WTC11 (cell line): Measurements from ENCODE around the gene SRPRB. TPM values are rescaled to one million over a fixed set of nuclear protein-coding genes. Genes with fewer than 3 reads are reported as not detected.

ENCODE experiments used
- ATAC-seq: fragments of 200-7000 bp; cut with Tn5 transposase; 2 replicates; pipeline ENCODE4 v1.10.0; 2021; ENCODE audit warnings: mild to moderate bottlenecking, moderate library complexity
- CTCF ChIA-PET: fragments of 300-600 bp; sonication (Branson Sonifier 250); formaldehyde crosslinking; loops from one replicate; lab custom pipeline; 2021; ENCODE audit warnings: antibody characterized with exemption; lab: Charles Lee
- POLR2A ChIA-PET: fragments of 350-600 bp; sonication (Branson Sonifier 250); formaldehyde crosslinking; loops from one replicate; lab custom pipeline; 2021; ENCODE audit warnings: antibody characterized with exemption; lab: Charles Lee
- DNase-seq: peaks from one replicate; pipeline ENCODE4 v3.0.0; 2021; ENCODE audit warnings: low spot score
- H3K27ac Mint-ChIP-seq: 2 replicates; pipeline ENCODE4 v1.8.0; 2021; ENCODE audit warnings: mixed read lengths
- H3K27me3 Mint-ChIP-seq: 2 replicates; pipeline ENCODE4 v1.8.0; 2021; ENCODE audit warnings: low read depth, mild to moderate bottlenecking, moderate library complexity, mixed read lengths
- H3K36me3 Mint-ChIP-seq: 2 replicates; pipeline ENCODE4 v1.8.0; 2021; ENCODE audit warnings: mixed read lengths
- H3K4me1 Mint-ChIP-seq: 2 replicates; pipeline ENCODE4 v1.8.0; 2022; ENCODE audit warnings: mixed read lengths
- H3K4me3 Mint-ChIP-seq: 2 replicates; pipeline ENCODE4 v1.8.0; 2021; ENCODE audit warnings: mild to moderate bottlenecking, moderate library complexity, mixed read lengths
- H3K9me3 Mint-ChIP-seq: 2 replicates; pipeline ENCODE4 v1.8.0; 2021; ENCODE audit warnings: mixed read lengths
- CBFB ChIP-seq: sonication (generic); formaldehyde crosslinking; IDR thresholded peaks from 2 replicates; pipeline ENCODE4 v1.8.1; 2022; ENCODE audit warnings: mild to moderate bottlenecking, low read depth, missing genetic modification reagents
- GTF2I ChIP-seq: fragments of 250-450 bp; sonication (Bioruptor Pico); conservative IDR thresholded peaks from 2 replicates; pipeline ENCODE4 v1.4.0; 2021; ENCODE audit warnings: mild to moderate bottlenecking
- KAT7 ChIP-seq: sonication (generic); formaldehyde crosslinking; IDR thresholded peaks from 2 replicates; pipeline ENCODE4 v1.8.1; 2023; ENCODE audit warnings: missing genetic modification reagents, mild to moderate bottlenecking, borderline replicate concordance
- PRRX2 ChIP-seq: fragments of 250-450 bp; sonication (Bioruptor Pico); IDR thresholded peaks from 2 replicates; pipeline ENCODE4 v1.8.0; 2021; ENCODE audit warnings: mild to moderate bottlenecking
- SMAD3 ChIP-seq: sonication (generic); formaldehyde crosslinking; IDR thresholded peaks from 2 replicates; pipeline ENCODE4 v1.8.0; 2022; ENCODE audit warnings: missing genetic modification reagents, mild to moderate bottlenecking, borderline replicate concordance
- TCF7 ChIP-seq: sonication (generic); formaldehyde crosslinking; IDR thresholded peaks from 2 replicates; pipeline ENCODE4 v1.8.0; 2022; ENCODE audit warnings: mild to moderate bottlenecking, low read depth, missing genetic modification reagents, moderate library complexity
- TP53 ChIP-seq: sonication (generic); formaldehyde crosslinking; IDR thresholded peaks from 2 replicates; pipeline ENCODE4 v1.8.1; 2023; ENCODE audit warnings: mild to moderate bottlenecking, missing genetic modification reagents
- ZNF138 ChIP-seq: sonication (generic); formaldehyde crosslinking; conservative IDR thresholded peaks from 2 replicates; pipeline ENCODE4 v1.8.1; 2022; ENCODE audit warnings: mild to moderate bottlenecking, moderate library complexity, missing genetic modification reagents
- ZNF232 ChIP-seq: sonication (generic); formaldehyde crosslinking; IDR thresholded peaks from 2 replicates; pipeline ENCODE4 v1.8.0; 2022; ENCODE audit warnings: mild to moderate bottlenecking, missing genetic modification reagents
- ZNF671 ChIP-seq: fragments of 250-450 bp; sonication (Bioruptor Pico); IDR thresholded peaks from 2 replicates; pipeline ENCODE4 v1.8.0; 2021; ENCODE audit warnings: mild to moderate bottlenecking
- total RNA-seq: library from RNA; stranded (reverse); gene quantifications from 3 replicates; pipeline ENCODE4 v1.2.3, GENCODE V29; 2021
- TF ChIP-seq, protein P1 (sequence below): fragments of 250-450 bp; sonication (Bioruptor Pico); conservative IDR thresholded peaks from 2 replicates; pipeline ENCODE4 v1.9.0; 2021; ENCODE audit warnings: mild to moderate bottlenecking
- TF ChIP-seq, protein P2 (sequence below): sonication (generic); formaldehyde crosslinking; conservative IDR thresholded peaks from 2 replicates; pipeline ENCODE4 v1.8.1; 2022; ENCODE audit warnings: mild to moderate bottlenecking, missing genetic modification reagents
- TF ChIP-seq, protein P3 (sequence below): sonication (generic); formaldehyde crosslinking; IDR thresholded peaks from 2 replicates; pipeline ENCODE4 v1.8.0; 2022; ENCODE audit warnings: mild to moderate bottlenecking, missing genetic modification reagents
- TF ChIP-seq, protein P4 (sequence below): sonication (generic); formaldehyde crosslinking; IDR thresholded peaks from 2 replicates; pipeline ENCODE4 v1.8.1; 2022; ENCODE audit warnings: missing genetic modification reagents, borderline replicate concordance
- TF ChIP-seq, protein P5 (sequence below): sonication (generic); formaldehyde crosslinking; IDR thresholded peaks from 2 replicates; pipeline ENCODE4 v1.8.1; 2023; ENCODE audit warnings: mild to moderate bottlenecking, missing genetic modification reagents

Gene SRPRB
- total RNA-seq, 1 experiment from 2014 or later = 40.9 TPM

DNA sequence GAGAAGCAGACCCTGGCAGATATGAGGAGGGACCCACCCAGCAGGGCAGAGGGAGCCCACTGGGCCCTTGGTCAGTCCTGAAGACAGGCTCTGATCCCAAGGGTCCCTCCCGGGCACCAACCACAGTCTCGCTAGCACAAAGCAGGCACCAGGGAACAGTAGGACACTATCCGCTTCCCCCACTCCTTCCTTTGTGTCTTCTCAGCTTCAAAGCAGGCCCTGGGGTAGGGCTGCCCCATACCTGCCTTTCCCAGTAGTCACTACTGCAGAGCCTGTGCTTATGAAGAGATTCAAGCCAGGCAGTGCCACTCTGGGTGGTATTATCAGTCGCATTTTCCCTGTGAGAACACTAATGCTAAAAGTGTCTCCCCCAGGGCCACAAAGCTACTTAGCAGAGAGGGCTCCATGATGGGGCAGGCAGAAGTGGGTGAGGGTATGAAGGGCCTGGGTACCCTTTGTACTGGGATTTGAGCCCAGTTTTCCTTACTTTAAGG lies 32.7 kb downstream of the SRPRB start:
- H3K36me3 Mint-ChIP-seq = no peaks in the 10 kb centered on the region
- TF ChIP-seq GTF2I (CRISPR knock-in tag) = no peak
- no peak for TF ChIP-seq ZNF232 (CRISPR knock-in tag)
- no peak for TF ChIP-seq KAT7 (CRISPR knock-in tag)
- TF ChIP-seq, all 79 proteins: peak for 0
- Mint-ChIP-seq H3K4me3 (no peak overlapping the region), H3K9me3 (no peaks in the 10 kb centered on the region), H3K27me3 (no peaks in the 10 kb centered on the region), H3K27ac (no peak overlapping the region), H3K4me1 (no peaks in the 10 kb centered on the region)
- CTCF ChIA-PET = no interaction called here
- no peak for DNase-seq
- POLR2A ChIA-PET = no interaction called here
- no peak for ATAC-seq

DNA sequence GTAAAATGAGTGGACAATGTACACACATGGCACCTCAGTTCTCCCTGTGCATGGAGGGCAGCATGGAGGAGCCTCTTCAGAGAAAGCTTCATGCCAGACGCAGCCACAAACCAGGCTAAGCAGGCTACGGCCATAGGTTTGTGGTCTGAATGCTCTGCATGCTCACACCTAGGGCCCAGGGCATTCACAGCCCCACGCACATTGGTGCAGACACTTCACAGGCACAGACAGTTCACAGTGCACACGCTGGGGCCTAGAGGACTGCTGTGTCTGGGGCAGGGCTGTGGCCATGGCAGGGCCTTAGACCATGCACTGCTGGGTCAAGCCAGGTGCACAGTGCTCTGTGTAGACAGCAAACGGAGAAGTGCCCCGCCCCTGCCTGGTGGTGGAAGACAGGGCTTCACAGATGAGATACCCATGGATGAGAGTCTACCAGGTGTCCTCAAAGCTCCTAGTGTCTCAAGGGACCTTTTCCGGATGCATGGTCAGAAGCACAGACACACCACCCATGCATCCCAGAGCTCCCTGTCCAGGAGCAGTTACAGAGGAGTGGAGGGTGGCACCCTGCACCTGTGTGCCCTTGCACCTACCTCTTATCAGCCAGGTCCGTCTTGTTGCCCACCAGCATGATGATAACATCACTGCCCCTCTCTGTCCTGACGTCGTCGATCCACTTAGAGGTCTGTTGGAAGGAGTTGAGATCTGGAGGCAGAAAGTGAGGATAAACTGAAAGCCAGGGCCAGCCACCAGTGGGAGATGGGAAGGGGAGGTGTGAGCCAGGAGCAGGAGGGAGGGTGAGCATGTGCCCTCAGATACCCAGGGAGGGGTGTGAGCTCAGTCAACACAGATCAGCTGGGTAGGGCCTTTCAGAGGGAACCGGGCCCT lies 33.5 kb downstream of the SRPRB start:
- H3K27ac Mint-ChIP-seq = no peak overlapping the region
- no peaks in the 10 kb centered on the region for H3K9me3 Mint-ChIP-seq
- no peaks in the 10 kb centered on the region for H3K4me1 Mint-ChIP-seq
- H3K4me3 Mint-ChIP-seq = no peak overlapping the region
- no peaks in the 10 kb centered on the region for H3K36me3 Mint-ChIP-seq
- H3K27me3 Mint-ChIP-seq = no peaks in the 10 kb centered on the region
- POLR2A ChIA-PET = no interaction called here
- DNase-seq = no peak
- TF ChIP-seq CBFB (CRISPR knock-in tag) = no peak
- TF ChIP-seq, protein P1, sequence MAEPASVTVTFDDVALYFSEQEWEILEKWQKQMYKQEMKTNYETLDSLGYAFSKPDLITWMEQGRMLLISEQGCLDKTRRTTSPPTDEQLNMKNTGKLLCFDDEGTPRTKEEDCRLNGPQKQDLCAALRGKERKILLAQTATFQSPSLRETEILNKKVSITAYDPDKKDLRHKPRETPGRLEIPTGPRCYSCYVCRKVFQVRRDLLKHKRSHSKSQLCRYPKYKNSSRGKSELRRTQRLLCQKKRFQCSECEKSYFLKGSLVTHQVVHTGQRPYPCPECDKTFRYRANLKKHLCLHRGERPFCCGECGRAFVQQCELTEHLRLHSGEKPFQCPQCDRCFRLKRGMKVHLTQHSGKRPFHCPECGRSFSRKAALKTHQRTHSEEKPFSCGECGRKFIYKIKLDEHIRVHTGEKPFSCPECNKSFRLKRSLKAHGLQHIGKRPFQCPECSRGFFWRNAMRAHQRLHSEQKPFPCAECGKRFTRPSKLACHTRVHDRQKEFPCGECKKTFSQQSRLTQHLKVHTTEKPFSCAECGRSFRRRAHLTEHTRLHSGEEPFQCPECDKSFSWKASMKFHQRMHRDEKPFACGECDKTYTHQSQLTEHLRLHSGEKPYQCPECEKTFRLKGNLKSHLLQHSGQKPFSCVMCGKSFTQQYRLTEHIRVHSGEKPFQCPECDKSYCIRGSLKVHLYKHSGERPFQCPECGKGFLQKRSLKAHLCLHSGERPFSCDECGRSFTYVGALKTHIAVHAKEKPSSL (CRISPR knock-in tag) = no peak
- no peak for TF ChIP-seq TP53 (CRISPR knock-in tag)
- TF ChIP-seq, protein P2, sequence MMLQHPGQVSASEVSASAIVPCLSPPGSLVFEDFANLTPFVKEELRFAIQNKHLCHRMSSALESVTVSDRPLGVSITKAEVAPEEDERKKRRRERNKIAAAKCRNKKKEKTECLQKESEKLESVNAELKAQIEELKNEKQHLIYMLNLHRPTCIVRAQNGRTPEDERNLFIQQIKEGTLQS = no peak
- no peak for TF ChIP-seq PRRX2 (CRISPR knock-in tag)
- TF ChIP-seq, protein P3, sequence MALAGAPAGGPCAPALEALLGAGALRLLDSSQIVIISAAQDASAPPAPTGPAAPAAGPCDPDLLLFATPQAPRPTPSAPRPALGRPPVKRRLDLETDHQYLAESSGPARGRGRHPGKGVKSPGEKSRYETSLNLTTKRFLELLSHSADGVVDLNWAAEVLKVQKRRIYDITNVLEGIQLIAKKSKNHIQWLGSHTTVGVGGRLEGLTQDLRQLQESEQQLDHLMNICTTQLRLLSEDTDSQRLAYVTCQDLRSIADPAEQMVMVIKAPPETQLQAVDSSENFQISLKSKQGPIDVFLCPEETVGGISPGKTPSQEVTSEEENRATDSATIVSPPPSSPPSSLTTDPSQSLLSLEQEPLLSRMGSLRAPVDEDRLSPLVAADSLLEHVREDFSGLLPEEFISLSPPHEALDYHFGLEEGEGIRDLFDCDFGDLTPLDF (CRISPR knock-in tag) = no peak
- TF ChIP-seq ZNF138 (CRISPR knock-in tag) = no peak
- no peak for TF ChIP-seq SMAD3
- TF ChIP-seq TCF7 (CRISPR knock-in tag) = no peak
- TF ChIP-seq ZNF671 (CRISPR knock-in tag) = no peak
- TF ChIP-seq, protein P4, sequence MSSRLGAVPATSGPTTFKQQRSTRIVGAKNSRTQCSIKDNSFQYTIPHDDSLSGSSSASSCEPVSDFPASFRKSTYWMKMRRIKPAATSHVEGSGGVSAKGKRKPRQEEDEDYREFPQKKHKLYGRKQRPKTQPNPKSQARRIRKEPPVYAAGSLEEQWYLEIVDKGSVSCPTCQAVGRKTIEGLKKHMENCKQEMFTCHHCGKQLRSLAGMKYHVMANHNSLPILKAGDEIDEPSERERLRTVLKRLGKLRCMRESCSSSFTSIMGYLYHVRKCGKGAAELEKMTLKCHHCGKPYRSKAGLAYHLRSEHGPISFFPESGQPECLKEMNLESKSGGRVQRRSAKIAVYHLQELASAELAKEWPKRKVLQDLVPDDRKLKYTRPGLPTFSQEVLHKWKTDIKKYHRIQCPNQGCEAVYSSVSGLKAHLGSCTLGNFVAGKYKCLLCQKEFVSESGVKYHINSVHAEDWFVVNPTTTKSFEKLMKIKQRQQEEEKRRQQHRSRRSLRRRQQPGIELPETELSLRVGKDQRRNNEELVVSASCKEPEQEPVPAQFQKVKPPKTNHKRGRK (CRISPR knock-in tag) = no peak
- TF ChIP-seq, protein P5, sequence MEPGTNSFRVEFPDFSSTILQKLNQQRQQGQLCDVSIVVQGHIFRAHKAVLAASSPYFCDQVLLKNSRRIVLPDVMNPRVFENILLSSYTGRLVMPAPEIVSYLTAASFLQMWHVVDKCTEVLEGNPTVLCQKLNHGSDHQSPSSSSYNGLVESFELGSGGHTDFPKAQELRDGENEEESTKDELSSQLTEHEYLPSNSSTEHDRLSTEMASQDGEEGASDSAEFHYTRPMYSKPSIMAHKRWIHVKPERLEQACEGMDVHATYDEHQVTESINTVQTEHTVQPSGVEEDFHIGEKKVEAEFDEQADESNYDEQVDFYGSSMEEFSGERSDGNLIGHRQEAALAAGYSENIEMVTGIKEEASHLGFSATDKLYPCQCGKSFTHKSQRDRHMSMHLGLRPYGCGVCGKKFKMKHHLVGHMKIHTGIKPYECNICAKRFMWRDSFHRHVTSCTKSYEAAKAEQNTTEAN (CRISPR knock-in tag) = no peak
- CTCF ChIA-PET = no interaction called here
- no peak for ATAC-seq
